T-helper 1 cell treated with Interleukin-12 subunit alpha and Interleukin-12 subunit beta and Interleukin-4 antibody, amounts not matched to agents 30 ng/mL and 1 ng/mL, for 36 hours (primary cell): ENCODE measurements around the gene CFAP73. TPM values are rescaled to one million over a fixed set of nuclear protein-coding genes. Genes with fewer than 3 reads are reported as not detected.

Source experiments
- intact Hi-C: fragments of 100-400 bp; cut with micrococcal nuclease; formaldehyde crosslinking; loops from one replicate; pipeline ENCODE4 v1.15.1; 2024
- total RNA-seq: library from RNA; stranded (reverse); gene quantifications from 2 replicates; pipeline ENCODE4 v1.2.3, GENCODE V29; 2022

Gene CFAP73
- total RNA-seq, 1 donor from 2014 or later: 0.25 TPM

DNA sequence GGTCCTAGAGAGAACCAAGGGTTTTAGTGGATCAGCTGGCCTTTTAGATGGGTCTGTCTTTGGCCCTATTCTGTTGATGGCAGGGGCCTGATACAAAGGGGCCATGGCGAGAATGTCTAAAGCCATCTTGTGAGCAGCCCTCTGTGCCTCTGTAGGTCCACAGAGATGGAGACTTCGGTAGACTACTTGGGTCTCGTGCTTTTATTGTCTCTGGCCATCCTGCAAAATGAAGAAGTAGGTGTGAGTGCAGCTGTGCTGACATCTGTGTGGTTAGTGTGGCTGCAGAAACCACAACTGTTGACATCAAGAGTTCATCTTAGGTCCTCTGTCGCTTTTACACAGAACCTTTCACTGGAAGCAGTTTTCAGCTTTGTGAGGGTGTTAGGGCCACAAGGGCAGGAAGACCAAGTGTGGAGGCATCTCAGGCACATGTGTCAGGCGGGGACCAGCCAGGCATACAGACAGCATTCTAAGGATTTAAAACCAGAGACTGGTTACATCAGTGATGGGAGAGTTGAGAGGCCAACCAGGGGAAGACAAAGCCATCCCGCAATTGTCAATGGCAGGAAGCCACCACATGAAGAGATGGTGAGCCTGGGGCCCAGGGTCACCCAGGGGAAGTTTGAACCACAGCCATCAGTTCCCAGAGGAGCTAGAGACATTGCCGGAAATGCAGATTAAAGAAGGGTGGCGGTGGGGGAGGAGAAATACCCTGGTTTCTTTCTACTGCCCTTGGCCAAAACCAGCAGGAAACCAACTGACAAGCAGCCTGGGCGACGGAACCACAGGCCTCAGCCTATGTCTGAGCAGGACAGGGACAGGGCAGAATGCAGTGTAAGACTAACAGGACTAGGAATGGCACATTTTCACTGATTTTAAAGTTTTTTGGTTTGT is 58.8 kb downstream of the CFAP73 start:
- intact Hi-C loops: loop anchor here (1.0 kb wide), 8 partner anchors 11 to 230 kb away; partner anchors contain the start of genes DDX54, OAS2, PLBD2 and RITA1

Other genes with a start within 250 kb of the CFAP73 start
- 151 and 155 TPM in 2 replicates for gene OAS1, start 242.8 kb upstream of the CFAP73 start, total RNA-seq
- 286 and 292 TPM in 2 replicates for gene OAS3, start 211.2 kb upstream of the CFAP73 start, total RNA-seq
- gene OAS2, start 171.2 kb upstream of the CFAP73 start, total RNA-seq: 213 and 215 TPM in 2 replicates
- 0.66 TPM in 1 of 2 replicates, not detected in the other for gene DTX1, start 93.0 kb upstream of the CFAP73 start, total RNA-seq
- gene RASAL1, start 14.0 kb upstream of the CFAP73 start, total RNA-seq: 0.10 TPM in 1 of 2 replicates, not detected in the other
- gene DDX54, start 35.8 kb downstream of the CFAP73 start, total RNA-seq: 71.4 and 85.8 TPM in 2 replicates
- gene RITA1, start 36.0 kb downstream of the CFAP73 start, total RNA-seq: 25.1 and 26.0 TPM in 2 replicates
- gene TPCN1, start 71.7 kb downstream of the CFAP73 start, total RNA-seq: 51.4 and 57.5 TPM in 2 replicates
- gene SLC8B1, start 185.4 kb downstream of the CFAP73 start, total RNA-seq: 38.4 and 41.9 TPM in 2 replicates
- 16.8 and 17.9 TPM in 2 replicates for gene PLBD2, start 208.9 kb downstream of the CFAP73 start, total RNA-seq